Ascending aorta (tissue), 2 donors: ENCODE data around the gene E2F6. TPM values are rescaled to one million over a fixed set of nuclear protein-coding genes. Genes with fewer than 3 reads are reported as not detected.
A peak's percentile ranks its signal among the peaks of the same experiment; 100 is the strongest.

Experiments
- DNase-seq, 2 donors: peaks; one replicate each; pipeline ENCODE4 v3.0.0-alpha.2; 2019; ENCODE audit warnings: low spot score in 2 of 2
- H3K27ac ChIP-seq, 2 donors: fragments of 200-600 bp; sonication (generic); one replicate each; pipeline ENCODE4 v1.5.1; 2016 to 2017; ENCODE audit warnings: mild to moderate bottlenecking in 1 of 2
- H3K27me3 ChIP-seq: fragments of 200-600 bp; sonication (generic); one replicate; pipeline ENCODE4 v1.5.1; 2017
- H3K36me3 ChIP-seq, 2 donors: fragments of 200-600 bp; sonication (generic); one replicate each; pipeline ENCODE4 v1.5.1; 2016
- H3K4me1 ChIP-seq, 2 donors: fragments of 200-600 bp; sonication (generic); one replicate each; pipeline ENCODE4 v1.5.1; 2016 to 2017; ENCODE audit warnings: mild to moderate bottlenecking in 1 of 2
- H3K4me3 ChIP-seq, 2 donors: fragments of 200-600 bp; sonication (generic); one replicate each; pipeline ENCODE4 v1.5.1; 2016 to 2017; ENCODE audit warnings: mild to moderate bottlenecking in 1 of 2
- H3K9me3 ChIP-seq, 2 donors: fragments of 200-600 bp; sonication (generic); one replicate each; pipeline ENCODE4 v1.5.1; 2016
- intact Hi-C: fragments of 100-400 bp; cut with DNase I; formaldehyde crosslinking; loops from one replicate; pipeline ENCODE4 v1.15.1; 2023
- total RNA-seq: library from RNA; depleted of rRNA; stranded (reverse); fragments of >200 nt; gene quantifications from one replicate; pipeline ENCODE4 v1.1.0, GENCODE V29; 2016
- TF ChIP-seq, protein P1 (sequence below), 3 experiments: fragments of 200-600 bp in 2 of 3; fragments of 450-650 bp in 1 of 3; sonication (generic) in 2 of 3; IDR thresholded peaks; one replicate each; pipeline ENCODE4 v1.5.1; 2016 to 2019; ENCODE audit warnings: antibody characterized with exemption in 3 of 3, mild to moderate bottlenecking in 1 of 3, moderate library complexity in 1 of 3

The E2F6 gene
- total RNA-seq, 1 donor from 2014 or later = 1.9 TPM

DNA sequence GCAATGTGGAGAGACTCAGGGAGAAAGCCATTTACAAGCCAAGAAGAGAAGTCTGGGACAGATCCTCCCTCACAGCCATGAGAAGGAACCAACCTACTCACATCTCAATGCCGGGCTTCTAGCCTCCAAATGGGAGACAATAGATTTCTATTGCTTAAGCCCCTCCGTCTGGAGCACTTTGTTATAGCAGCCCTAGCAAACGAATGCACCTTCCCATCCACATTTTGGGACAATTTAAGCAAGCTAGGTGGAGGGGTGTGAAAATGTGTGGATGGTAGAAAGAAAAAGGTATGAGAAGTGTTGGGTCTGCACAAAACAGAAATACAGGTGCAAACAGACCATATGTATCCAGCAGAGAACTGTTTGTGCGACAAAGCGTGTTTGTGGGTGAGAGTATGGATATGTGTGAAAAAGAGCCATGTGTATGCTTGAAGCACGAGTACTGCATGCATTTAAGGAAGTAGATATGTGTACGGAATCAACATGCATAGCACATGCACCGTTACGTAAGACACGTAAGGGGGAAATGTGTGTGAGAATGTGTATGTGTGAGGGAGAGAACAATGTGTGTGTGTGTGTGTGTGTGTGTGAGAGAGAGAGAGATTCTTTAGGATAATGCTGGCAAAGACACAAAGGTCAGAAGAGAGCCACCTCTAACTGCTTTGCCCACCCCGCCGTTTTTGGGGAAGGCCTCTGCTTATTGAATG is 13.1 kb upstream of the E2F6 start:
- Histone ChIP-seq H3K27ac (no peak overlapping the region), H3K9me3 (no peaks in the 10 kb centered on the region), H3K4me3 (no peak overlapping the region), H3K4me1 (no peaks in the 10 kb centered on the region), H3K36me3 (no peaks in the 10 kb centered on the region), H3K27me3 (peaks cover 12% of the 10 kb centered on the region)
- intact Hi-C loops = loop anchor here (1.0 to 5.0 kb wide), 3 partner anchors 103 to 1528 kb away; no protein-coding TSS in a partner anchor
- DNase-seq = no peak
- TF ChIP-seq, protein P1, sequence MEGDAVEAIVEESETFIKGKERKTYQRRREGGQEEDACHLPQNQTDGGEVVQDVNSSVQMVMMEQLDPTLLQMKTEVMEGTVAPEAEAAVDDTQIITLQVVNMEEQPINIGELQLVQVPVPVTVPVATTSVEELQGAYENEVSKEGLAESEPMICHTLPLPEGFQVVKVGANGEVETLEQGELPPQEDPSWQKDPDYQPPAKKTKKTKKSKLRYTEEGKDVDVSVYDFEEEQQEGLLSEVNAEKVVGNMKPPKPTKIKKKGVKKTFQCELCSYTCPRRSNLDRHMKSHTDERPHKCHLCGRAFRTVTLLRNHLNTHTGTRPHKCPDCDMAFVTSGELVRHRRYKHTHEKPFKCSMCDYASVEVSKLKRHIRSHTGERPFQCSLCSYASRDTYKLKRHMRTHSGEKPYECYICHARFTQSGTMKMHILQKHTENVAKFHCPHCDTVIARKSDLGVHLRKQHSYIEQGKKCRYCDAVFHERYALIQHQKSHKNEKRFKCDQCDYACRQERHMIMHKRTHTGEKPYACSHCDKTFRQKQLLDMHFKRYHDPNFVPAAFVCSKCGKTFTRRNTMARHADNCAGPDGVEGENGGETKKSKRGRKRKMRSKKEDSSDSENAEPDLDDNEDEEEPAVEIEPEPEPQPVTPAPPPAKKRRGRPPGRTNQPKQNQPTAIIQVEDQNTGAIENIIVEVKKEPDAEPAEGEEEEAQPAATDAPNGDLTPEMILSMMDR (IDR thresholded peaks at IDR 0.05) = no peak

DNA sequence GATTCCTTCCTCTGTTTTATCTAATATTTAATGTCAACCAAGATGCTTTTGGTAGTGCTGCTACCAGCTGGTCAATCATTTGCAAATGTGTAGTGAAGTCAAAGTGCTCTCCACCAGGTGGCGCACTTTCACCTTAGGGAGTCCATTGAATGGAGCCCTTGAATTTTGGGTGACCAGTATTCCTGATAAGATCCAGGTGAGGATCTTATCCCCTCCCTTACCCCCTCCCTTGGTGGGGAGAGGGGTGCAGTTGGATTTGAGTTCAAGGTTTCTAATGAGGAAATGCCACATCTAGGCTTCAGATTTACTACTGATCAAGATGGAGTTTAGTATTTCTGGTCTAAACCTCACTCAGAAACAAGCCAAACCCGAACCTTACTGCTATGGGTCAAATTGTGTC is 12.0 kb upstream of the E2F6 start:
- DNase-seq = peak; percentile 33 to 92
- intact Hi-C loops = loop anchor here (1.0 to 5.0 kb wide), 3 partner anchors 104 to 1529 kb away; no protein-coding TSS in a partner anchor
- Histone ChIP-seq H3K27ac (no peak overlapping the region), H3K36me3 (no peaks in the 10 kb centered on the region), H3K4me3 (no peak overlapping the region), H3K9me3 (no peaks in the 10 kb centered on the region), H3K27me3 (peaks cover 12% of the 10 kb centered on the region), H3K4me1 (no peaks in the 10 kb centered on the region)
- TF ChIP-seq, protein P1 (IDR thresholded peaks at IDR 0.05) = peak; percentile 68 to 83 (median 82)

DNA sequence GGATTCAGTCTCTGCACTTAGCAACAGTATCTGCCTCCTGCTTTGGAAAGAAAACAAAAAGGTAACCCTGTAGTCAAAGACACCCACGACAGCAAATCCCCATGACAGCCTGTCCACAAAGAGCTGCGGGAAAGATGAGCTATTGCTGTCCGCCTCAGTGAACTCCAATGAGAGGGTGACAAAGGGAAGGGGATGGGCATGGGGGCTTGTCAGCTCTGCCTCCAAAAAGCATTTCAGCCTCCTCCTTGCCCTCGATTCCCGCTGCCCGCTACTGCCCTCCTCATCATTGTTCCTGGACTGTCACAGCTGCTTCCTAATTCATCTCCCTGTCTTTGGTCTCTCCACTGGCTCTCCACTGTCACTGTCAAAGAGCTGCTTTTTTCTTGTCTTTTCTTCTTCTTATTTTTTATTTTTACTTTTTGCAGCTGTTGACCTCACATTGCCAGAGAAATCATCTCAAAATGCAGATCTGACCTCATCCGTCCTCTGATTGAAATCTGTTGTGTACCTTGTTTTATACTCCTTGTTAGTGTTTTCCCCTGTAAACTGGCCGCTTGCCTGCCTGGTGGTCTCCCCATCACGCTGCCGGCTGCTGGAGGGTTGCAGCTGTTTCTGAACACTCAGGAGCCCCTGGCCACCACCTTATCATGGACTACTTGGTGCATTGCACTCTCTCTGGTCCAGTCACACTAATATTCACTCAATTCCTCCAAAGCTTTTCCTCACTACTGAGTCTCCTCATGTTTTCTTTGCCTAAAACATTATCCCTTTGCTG is 7.9 kb upstream of the E2F6 start:
- no peak overlapping the region for H3K4me3 ChIP-seq
- no peaks in the 10 kb centered on the region for H3K36me3 ChIP-seq
- DNase-seq = no peak
- intact Hi-C loops = no loop called here
- H3K27me3 ChIP-seq = no peaks in the 10 kb centered on the region
- H3K9me3 ChIP-seq = no peaks in the 10 kb centered on the region
- H3K4me1 ChIP-seq = no peaks in the 10 kb centered on the region
- TF ChIP-seq, protein P1 (IDR thresholded peaks at IDR 0.05) = no peak
- no peak overlapping the region for H3K27ac ChIP-seq

DNA sequence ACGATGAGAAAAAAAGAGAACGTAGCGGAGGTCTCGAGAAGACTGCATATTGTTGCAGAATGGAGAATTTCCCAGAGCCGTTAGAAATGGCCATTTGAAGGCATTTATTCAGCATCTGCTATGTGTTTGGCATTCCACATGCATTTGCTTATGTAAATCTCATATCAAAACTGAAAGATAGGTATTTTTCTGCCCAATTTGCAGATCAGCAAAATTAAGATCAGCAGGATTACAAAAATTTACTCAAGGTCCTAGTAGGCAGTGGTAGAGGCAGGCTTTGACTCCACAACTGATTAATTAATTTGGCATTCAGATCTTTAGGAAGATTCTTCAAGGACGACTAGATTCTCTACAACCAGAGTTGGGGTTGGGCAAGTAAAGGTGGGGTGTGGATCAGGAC is 1.8 kb upstream of the E2F6 start:
- Histone ChIP-seq H3K4me1 (peaks cover 3 to 16% of the 10 kb centered on the region in 2 donors), H3K27me3 (no peaks in the 10 kb centered on the region), H3K4me3 (no peak overlapping the region), H3K27ac (no peak overlapping the region), H3K36me3 (no peaks in the 10 kb centered on the region), H3K9me3 (no peaks in the 10 kb centered on the region)
- DNase-seq = no peak
- TF ChIP-seq, protein P1 (IDR thresholded peaks at IDR 0.05) = no peak
- intact Hi-C loops = loop anchor here (2.0 to 5.0 kb wide), 5 partner anchors 61 to 335 kb away; partner anchors contain the start of genes ROCK2 and SLC66A3

DNA sequence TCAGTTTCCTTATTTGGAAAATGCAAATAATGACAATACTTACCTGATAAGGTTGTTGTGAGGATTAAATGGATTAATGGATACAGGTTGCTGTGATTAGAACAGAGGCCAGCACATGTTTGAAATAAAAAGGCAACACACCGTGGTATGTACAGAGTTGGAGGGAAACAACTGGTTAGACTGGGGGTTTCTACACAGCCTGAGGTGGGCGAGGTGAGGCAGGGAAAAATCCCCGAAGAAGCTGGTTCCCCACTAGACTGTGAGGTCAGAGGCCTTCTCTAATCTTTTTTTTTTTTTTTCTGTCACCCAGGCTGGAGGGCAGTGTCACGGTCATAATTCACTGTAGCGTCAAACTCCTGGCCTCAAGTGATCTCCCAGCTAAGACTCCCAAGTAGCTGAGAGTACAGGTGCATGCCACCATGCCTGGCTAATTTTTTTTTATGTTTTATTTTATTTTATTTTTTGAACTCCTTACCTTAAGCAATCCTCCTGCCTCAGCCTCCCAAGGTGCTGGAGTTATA is 1.2 kb upstream of the E2F6 start:
- Histone ChIP-seq H3K9me3 (no peaks in the 10 kb centered on the region), H3K27me3 (no peaks in the 10 kb centered on the region), H3K27ac (no peak overlapping the region), H3K36me3 (no peaks in the 10 kb centered on the region), H3K4me3 (no peak overlapping the region), H3K4me1 (peaks cover 3 to 16% of the 10 kb centered on the region in 2 donors)
- intact Hi-C loops = loop anchor here (2.0 to 5.0 kb wide), 5 partner anchors 60 to 335 kb away; partner anchors contain the start of genes ROCK2 and SLC66A3
- DNase-seq = no peak
- TF ChIP-seq, protein P1 (IDR thresholded peaks at IDR 0.05) = no peak
